ENCODE measurements around the gene RPL38. TPM values are rescaled to one million over a fixed set of nuclear protein-coding genes. Genes with fewer than 3 reads are reported as not detected.

The RPL38 gene
- polyA plus RNA-seq, 1 of the 3 experiments (the other 2 are of a cell fraction) = 4,154 TPM

- H3K27me3 ChIP-seq (ENCODE audit: insufficient read depth) = no peaks in the 10 kb centered on the region
- H3K4me3 ChIP-seq (ENCODE audit: low read depth in 2 of 2, low read length in 1 of 2) = no peak overlapping the region
- no peaks in the 10 kb centered on the region for H3K79me2 ChIP-seq (ENCODE audit: insufficient read depth)
- no peak overlapping the region for H3K9ac ChIP-seq
- 84% methylated on average over 14 of the region's 16 CpGs for WGBS (ENCODE audit: low lambda C conversion rate)
- no peak for DNase-seq
- POLR2A ChIA-PET = no interaction called here
- no peak overlapping the region for H2AFZ ChIP-seq (ENCODE audit: low read depth)
- no peaks in the 10 kb centered on the region for H3K9me3 ChIP-seq
- H3K36me3 ChIP-seq (replicated peaks in 1 of 2; ENCODE audit: control insufficient read depth in 1 of 2, insufficient read depth in 2 of 2, low read length in 1 of 2) = no peaks in the 10 kb centered on the region
- H3K4me1 ChIP-seq (ENCODE audit: control insufficient read depth in 1 of 2, insufficient read depth in 2 of 2, low read depth in 1 of 2, low read length in 1 of 2) = peaks cover 0 to 25% of the 10 kb centered on the region in 2 experiments; a peak in 1 of 4 replicates
- TF ChIP-seq TEAD4 (IDR thresholded peaks at IDR 0.05; ENCODE audit: borderline replicate concordance, insufficient read depth) (no peak), FOXM1 (IDR thresholded peaks at IDR 0.05; ENCODE audit: low read depth) (no peak), JUND (IDR thresholded peaks at IDR 0.05) (no peak), EZH2phosphoT487 (IDR thresholded peaks at IDR 0.05; ENCODE audit: borderline replicate concordance, low read depth) (no peak), SIN3A (IDR thresholded peaks at IDR 0.05; ENCODE audit: borderline replicate concordance, low read depth, low read length) (no peak), FOSL2 (IDR thresholded peaks at IDR 0.05; ENCODE audit: borderline replicate concordance, low read depth) (no peak), REST (IDR thresholded peaks at IDR 0.05; ENCODE audit: low read depth, low read length) (no peak), MEF2A (IDR thresholded peaks at IDR 0.05; ENCODE audit: borderline replicate concordance, low read depth) (no peak), NRF1 (IDR thresholded peaks at IDR 0.05; ENCODE audit: low read depth, low read length) (no peak), GABPA (IDR thresholded peaks at IDR 0.05; ENCODE audit: low read depth) (no peak), RFX5 (IDR thresholded peaks at IDR 0.05; ENCODE audit: low read length) (no peak), SMC3 (IDR thresholded peaks at IDR 0.05; ENCODE audit: low read depth, low read length) (no peak), RXRA (IDR thresholded peaks at IDR 0.05; ENCODE audit: borderline replicate concordance, low read depth) (no peak), TCF12 (IDR thresholded peaks at IDR 0.05) (no peak), GATA2 (CRISPR knock-in tag; IDR thresholded peaks at IDR 0.05) (no peak), YY1 (IDR thresholded peaks at IDR 0.05; ENCODE audit: low read depth) (no peak), PBX3 (IDR thresholded peaks at IDR 0.05) (no peak), MXI1 (IDR thresholded peaks at IDR 0.05; ENCODE audit: low read depth, low read length) (no peak)
- no peaks in the 10 kb centered on the region for H3F3A ChIP-seq (replicated peaks; ENCODE audit: insufficient read depth)
- no peaks in the 10 kb centered on the region for H4K20me1 ChIP-seq (ENCODE audit: insufficient read depth)
- no peak overlapping the region for H3K27ac ChIP-seq (ENCODE audit: low read depth in 2 of 2, low read length in 1 of 2)
- no peaks in the 10 kb centered on the region for H3K9me2 ChIP-seq
- no peak overlapping the region for H3K4me2 ChIP-seq
- CTCF ChIA-PET = interaction anchor here (0.6 to 1.8 kb wide), 7 partner anchors 8 to 140 kb away, joined by 3 to 9 read pairs (median 4); partner anchors contain the start of genes BTBD17 and TTYH2
These were observed 17.7 kb downstream of the RPL38 start for GRCh38 chr17:74220946-74221818.

Measured in SK-N-SH (cell line).